ENCODE measurements around the gene PRIMA1.

Gene PRIMA1

GRCh38 chr14:93752980-93753561, 35.2 kb downstream of the PRIMA1 start:
- DNase-seq = no peak

DNA sequence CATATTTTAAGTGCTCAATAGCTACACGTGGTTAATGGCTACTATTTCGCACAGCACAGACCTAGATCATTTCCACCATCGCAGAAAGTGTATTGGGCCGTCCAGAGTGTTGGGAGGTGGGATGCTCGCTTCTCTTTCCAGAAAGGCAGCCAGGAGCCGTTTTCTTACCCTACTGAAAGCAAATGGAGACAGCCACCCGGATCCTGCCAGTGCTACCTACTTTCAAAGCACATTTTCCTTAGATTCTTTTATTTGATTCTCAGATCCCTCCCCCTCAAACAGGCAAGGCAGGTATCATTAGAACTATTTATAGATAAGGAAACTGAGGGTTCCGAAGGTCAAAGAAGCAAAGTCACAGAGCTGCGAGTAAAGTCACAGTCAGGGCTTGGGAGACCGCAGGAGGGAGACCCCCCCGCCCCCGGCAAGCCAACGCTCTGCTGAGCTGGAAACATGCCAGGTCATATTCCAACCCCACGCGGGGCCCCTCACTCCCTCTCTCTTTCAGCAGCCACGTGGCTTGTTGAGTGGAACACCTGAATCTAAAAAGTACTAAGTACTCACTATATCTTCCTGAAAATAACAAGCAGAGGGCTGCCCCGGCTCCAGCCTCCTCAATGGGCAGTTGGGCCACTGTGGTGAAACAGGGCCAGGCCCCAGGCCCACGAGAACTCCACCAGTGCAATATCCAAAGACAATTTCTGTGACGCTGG, 36.2 kb downstream of the PRIMA1 start:
- DNase-seq = no peak

- DNase-seq = no peak
Measured at GRCh38 chr14:93749076-93749420, 39.2 kb downstream of the PRIMA1 start.

- no peak for DNase-seq
Measured at GRCh38 chr14:93748208-93749075, 39.8 kb downstream of the PRIMA1 start.

DNA sequence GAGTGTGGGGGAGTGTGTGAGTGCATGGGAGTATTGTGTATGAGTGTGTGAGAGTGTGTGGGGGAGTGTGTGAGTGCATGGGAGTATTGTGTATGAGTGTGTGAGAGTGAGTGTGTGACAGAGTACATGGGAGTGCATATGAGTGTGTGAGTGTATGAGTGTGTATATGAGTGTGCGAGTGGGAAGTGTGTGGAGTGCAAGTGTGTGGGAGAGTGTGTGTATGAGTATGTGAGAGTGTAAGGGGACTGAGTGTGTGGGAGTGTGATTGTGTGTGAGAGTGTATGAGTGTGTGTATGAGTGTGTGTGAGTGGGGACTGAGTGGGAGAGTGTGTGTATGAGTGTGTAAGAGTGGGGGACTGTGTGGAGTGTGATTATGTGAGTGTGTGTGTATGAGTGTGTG, 40.7 kb downstream of the PRIMA1 start:
- no peak for DNase-seq

DNA sequence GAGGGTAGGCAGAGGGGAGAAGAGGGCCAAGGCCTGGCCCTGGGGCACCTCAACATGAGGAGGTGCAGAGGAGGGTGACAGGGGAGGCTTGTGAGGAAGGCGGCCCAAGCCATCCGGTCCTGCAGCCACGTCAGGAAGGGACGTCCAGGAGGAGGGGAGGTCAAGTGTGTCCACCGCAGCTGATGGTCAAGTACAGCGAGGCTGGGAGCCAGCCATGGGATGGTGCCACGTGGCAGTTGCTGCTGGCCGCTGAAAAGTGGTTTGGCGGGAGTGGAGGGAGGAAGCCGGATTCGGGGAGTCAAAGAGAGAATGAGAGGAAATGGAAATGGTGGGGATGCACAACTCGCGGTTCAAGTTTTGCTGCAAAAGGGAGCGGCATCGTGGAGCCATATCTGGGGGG, 41.2 kb downstream of the PRIMA1 start:
- DNase-seq = no peak

DNA sequence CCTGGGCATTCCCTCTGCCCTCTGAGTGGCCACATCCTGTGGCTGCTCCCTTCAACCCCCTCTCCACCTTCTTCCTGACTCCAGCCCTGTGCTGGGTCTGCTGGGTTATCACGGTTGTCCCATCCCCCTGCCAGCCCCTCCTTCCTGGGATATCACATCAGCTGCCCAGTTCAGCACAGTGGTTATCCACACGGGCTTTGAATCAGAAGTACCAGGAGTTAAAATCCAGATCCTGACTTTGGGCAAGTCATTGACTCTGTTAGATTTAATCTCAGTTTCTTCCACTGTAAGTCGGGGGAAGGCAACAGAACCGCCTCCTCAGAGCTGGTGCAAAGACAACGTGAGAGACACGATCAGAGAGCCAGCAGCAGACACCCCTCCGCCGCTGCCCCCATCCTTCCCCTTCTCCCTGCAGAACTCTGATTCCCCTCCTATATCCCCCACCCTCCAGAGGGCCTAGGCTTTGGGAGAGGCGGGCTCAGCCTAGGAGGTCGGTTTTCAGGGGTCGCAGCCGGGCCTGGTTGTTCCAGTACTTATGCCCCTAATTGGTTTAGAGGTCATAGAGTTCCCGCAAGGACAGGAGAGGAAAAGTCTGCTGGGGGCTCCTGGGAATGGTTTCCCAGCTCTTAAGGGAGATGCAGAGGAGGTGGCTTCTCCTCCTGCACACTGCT, 42.5 kb downstream of the PRIMA1 start:
- DNase-seq = no peak

GRCh38 chr14:93744876-93745275, 43.4 kb downstream of the PRIMA1 start:
- DNase-seq = no peak

DNA sequence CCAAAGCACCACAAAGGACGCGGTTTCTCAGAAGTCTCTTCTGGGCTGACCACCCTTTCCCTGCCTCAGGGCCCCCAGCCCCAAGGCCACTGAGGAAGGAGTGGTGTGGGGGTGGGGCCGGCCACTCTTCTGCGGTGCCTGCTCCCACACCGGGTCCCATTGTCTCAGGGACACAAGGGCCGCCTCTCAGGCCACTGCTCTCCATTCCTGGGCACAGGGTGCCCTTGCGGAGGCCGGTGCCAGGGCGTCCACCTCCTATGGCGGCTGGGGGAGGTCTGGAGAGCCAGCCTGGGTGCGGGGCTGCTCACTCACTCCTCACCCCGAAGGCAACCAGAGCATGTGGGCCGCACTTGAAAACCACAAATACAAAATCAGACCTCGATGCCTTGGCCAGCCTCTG, 44.1 kb downstream of the PRIMA1 start:
- no peak for DNase-seq

GRCh38 chr14:93743270-93744060, 44.8 kb downstream of the PRIMA1 start:
- no peak for DNase-seq

DNA sequence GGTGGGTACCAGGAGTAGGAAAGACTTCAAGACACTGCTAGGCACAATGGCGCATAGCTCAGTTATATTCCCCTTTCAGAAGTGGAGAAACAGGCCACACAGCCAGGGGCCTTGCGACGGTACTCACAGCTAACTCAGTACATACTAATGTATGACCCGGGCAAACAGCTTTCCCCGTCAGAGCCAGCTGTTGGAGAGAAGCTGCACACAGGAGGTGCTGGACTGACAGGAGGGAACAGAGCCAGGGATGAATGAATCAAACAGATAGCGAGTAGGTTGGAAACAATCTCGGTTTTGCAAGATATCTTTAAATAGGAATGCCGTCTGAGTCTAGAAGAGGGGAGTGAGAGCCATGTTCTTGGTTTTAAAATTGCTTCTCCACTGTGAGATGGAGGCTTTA, 45.5 kb downstream of the PRIMA1 start:
- no peak for DNase-seq

DNA sequence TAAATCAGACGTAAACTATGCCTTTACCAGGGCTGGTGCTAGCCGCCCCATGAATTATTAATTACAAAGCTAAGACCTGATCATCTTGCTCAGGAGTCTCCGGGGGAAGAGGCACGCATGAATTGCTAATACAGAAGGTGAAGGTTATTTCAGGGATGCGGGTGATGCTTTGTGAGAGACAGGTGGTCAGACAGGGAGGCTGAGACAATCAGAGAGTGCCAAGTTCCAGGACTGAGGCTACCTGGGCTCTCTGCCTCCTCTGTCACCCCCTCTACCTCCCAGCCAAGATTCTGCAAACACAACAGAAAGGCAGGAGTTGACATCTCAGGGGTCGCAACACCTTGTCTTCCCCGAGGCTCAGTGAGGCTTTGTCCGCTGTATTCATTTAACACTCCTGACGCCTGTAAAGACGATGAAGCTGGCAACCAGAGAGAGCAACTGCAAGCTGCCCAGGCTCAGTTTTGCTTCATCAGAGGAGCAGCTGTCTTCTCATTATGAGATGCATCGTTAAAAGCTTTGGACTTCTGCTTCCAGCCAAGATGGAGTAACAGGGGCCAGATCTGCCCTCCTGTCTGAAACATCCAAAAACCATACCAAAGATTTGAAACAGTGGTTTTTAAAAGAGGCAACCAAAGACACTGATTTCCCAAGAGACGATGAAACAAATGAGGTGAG, 46.6 kb downstream of the PRIMA1 start:
- no peak for DNase-seq

DNA sequence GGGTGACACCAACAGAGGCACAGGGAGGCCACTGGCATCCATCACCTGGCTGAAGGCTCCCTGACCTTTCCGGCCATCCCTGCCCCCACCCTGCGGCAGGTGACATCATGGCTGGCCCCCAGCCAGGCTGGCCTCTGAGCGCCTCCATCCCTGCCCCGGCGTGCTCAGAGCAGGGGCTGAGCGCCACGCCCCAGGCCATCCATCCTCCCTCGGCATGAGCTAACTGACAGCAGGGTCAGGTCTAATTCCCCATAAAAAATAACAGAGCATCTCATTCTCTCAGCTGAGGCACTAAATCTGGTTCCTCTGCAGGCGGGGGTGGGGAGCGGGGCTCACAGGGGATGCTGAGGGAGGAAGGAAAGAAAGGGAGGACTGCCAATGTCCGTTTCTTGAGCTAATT, 50.7 kb downstream of the PRIMA1 start:
- no peak for DNase-seq

- DNase-seq = peak in 1 of 2 donors; percentile 6
Measured at GRCh38 chr14:93736378-93737014, 51.8 kb downstream of the PRIMA1 start.

- no peak for DNase-seq
Measured at GRCh38 chr14:93735206-93735605, 53.1 kb downstream of the PRIMA1 start.

DNA sequence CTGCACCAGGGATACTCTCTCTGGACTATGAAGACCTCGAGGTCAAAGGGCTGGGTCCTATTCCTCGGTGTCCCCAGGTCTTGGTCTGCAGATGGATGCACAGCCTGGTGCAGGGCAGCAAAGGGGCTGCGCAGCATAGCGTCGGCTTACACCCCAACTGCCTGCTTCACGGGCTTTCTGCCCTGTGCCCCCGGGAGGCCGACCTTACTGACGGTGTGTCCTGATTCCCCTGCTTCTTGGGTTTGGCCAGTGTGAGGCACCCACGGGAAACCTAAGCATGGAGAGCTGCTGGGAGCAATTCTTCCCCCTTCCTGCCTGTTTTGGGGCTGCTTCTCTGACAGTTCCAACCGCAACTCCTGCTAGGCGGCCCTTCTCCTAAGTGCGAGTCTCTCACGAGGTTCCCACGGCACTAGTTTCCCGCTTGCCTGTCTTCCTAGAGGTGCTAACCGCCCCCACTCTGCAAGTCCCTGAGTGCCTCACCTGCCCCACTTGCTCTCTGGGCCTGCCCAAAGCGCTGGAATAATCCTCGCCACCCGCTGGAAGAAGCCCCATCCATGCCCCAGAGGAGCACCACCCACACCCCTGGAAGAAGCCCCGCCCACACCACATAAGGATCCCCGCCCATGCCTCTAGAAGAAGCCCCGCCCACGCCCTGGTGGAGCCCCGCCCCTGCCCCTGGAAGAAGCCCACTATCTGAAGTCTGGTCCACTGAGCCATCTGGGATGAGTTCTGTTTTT, 54.0 kb downstream of the PRIMA1 start:
- peak in 1 of 2 donors; percentile 10 for DNase-seq

- no peak for DNase-seq
Measured at GRCh38 chr14:93733631-93734030, 54.7 kb downstream of the PRIMA1 start.

- DNase-seq = no peak
Measured at GRCh38 chr14:93733231-93733630, 55.1 kb downstream of the PRIMA1 start.

DNA sequence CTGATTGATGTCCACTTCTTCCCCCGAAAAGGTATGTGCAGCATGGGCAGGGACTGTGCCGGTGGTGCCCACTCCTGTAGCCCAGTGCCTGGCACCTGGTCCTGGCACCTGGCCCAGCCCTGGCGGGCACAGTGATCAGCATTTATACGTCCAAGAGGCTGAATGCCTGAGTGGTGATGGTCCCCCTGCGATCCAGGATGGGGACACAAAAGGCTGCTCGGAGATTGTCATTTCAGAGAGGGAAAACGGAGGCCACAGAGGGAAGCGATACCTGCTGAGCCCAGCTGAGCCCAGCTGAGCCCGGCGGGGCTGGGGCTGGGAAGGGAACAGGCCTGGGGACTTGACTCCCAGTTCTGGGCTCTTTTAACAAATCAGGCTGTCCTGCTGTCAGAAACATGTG, 55.8 kb downstream of the PRIMA1 start:
- DNase-seq = no peak

- DNase-seq = no peak
Measured at GRCh38 chr14:93731753-93732152, 56.5 kb downstream of the PRIMA1 start.

GRCh38 chr14:93729993-93730392, 58.3 kb downstream of the PRIMA1 start:
- DNase-seq = no peak
